Caki2 (cell line): Measurements from ENCODE around the gene PSIP1. TPM values are rescaled to one million over a fixed set of nuclear protein-coding genes. Genes with fewer than 3 reads are reported as not detected.

Source experiments
- total RNA-seq: library from RNA; depleted of rRNA; stranded (reverse); fragments of >200 nt; shearing (Covaris generic); gene quantifications from 2 replicates; pipeline ENCODE4 v1.2.3, GENCODE V29; 2014; ENCODE audit warnings: low replicate concordance; rRNA removed

PSIP1 gene
- total RNA-seq, 1 experiment from 2014 or later = 41.8 TPM

Other genes starting within 250 kb of the PSIP1 start
- gene TTC39B, start 203.8 kb downstream of the PSIP1 start, total RNA-seq = 0.81 and 8.0 TPM in 2 replicates
- gene SNAPC3, start 88.1 kb downstream of the PSIP1 start, total RNA-seq = 10.4 and 26.7 TPM in 2 replicates
- 0.14 and 0.47 TPM in 2 replicates for gene CCDC171, start 42.1 kb upstream of the PSIP1 start, total RNA-seq